Suprapubic skin (tissue), 4 donors: ENCODE data around the gene KCNE2. TPM values are rescaled to one million over a fixed set of nuclear protein-coding genes. Genes with fewer than 3 reads are reported as not detected.

Experiments used
- DNase-seq, 2 donors: peaks; one replicate each; pipeline ENCODE4 v3.0.0-alpha.2; 2019; ENCODE audit warnings: low spot score in 2 of 2
- H3K27ac ChIP-seq: fragments of 200-600 bp; sonication (generic); one replicate; pipeline ENCODE4 v1.5.1; 2019
- H3K27me3 ChIP-seq: fragments of 200-600 bp; sonication (generic); one replicate; pipeline ENCODE4 v1.5.1; 2019
- H3K36me3 ChIP-seq: fragments of 200-600 bp; sonication (generic); one replicate; pipeline ENCODE4 v1.5.1; 2019
- H3K4me1 ChIP-seq: fragments of 200-600 bp; sonication (generic); one replicate; pipeline ENCODE4 v1.5.1; 2019
- H3K4me3 ChIP-seq: fragments of 200-600 bp; sonication (generic); one replicate; pipeline ENCODE4 v1.5.1; 2019; ENCODE audit warnings: mild to moderate bottlenecking
- H3K9me3 ChIP-seq: fragments of 200-600 bp; sonication (generic); one replicate; pipeline ENCODE4 v1.5.1; 2019
- EP300 ChIP-seq: sonication (generic); formaldehyde crosslinking; IDR thresholded peaks from one replicate; pipeline ENCODE4 v1.6.1; 2017; ENCODE audit warnings: antibody characterized with exemption
- POLR2A ChIP-seq, 2 donors: fragments of 450-650 bp; IDR thresholded peaks; one replicate each; pipeline ENCODE4 v1.6.1; 2017; ENCODE audit warnings: antibody characterized with exemption in 2 of 2, mild to moderate bottlenecking in 2 of 2, moderate library complexity in 2 of 2
- POLR2AphosphoS5 ChIP-seq, 3 donors: sonication (generic); formaldehyde crosslinking; IDR thresholded peaks; one replicate each; pipeline ENCODE4 v1.6.1; 2017; ENCODE audit warnings: antibody characterized with exemption in 3 of 3
- WGBS: methylation state at CpG from one replicate; pipeline ENCODE4 v1.1.5; 2018; 5-methylcytosine and 5-hydroxymethylcytosine counted together
- total RNA-seq, 4 donors: library from RNA; depleted of rRNA; stranded (reverse); fragments of >200 nt; gene quantifications; one replicate each; pipeline ENCODE4 v1.1.0, GENCODE V29; 2016
- TF ChIP-seq, protein P1 (sequence below), 2 donors: fragments of 200-600 bp in 1 of 2; fragments of 450-650 bp in 1 of 2; sonication (generic) in 1 of 2; IDR thresholded peaks; one replicate each; pipeline ENCODE4 v1.5.1; 2016 to 2019; ENCODE audit warnings: antibody characterized with exemption in 2 of 2, mild to moderate bottlenecking in 1 of 2, moderate library complexity in 1 of 2

KCNE2 gene
- total RNA-seq, 4 donors from 2014 or later: not detected

DNA sequence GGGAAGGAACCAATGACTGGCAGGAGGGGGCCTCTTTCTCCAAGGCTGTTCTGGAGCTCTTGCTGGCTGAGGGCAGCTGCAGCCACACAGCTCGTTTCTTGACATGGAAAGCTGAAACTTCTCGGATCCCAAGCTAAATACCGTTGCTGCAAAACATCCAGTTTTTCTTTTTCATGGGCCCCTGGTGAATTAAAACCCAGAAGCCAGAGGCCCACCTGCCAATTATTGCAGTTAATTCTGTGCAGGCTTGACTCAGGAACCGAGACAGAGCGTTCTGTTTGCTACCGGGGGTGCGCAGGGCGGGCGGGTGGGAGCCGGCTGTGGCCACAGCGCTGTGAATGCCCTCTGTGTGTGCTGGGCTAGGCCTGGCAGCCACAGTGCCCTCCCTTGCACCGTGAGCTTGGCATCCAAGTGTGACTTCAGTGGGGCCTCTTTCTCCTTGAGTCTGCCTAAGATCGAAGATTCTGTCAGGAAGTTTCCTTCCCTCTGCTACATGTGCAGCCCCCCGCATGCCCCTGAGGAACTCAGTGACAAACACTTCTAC, 19.9 kb upstream of the KCNE2 start:
- Histone ChIP-seq H3K4me1 (no peaks in the 10 kb centered on the region), H3K36me3 (no peaks in the 10 kb centered on the region), H3K9me3 (no peaks in the 10 kb centered on the region), H3K27me3 (no peaks in the 10 kb centered on the region), H3K4me3 (no peak overlapping the region), H3K27ac (no peak overlapping the region)
- 78% methylated on average over 14 of the region's 14 CpGs for WGBS
- TF ChIP-seq POLR2AphosphoS5 (IDR thresholded peaks at IDR 0.05): no peak
- TF ChIP-seq POLR2A (IDR thresholded peaks at IDR 0.05): no peak
- TF ChIP-seq, protein P1, sequence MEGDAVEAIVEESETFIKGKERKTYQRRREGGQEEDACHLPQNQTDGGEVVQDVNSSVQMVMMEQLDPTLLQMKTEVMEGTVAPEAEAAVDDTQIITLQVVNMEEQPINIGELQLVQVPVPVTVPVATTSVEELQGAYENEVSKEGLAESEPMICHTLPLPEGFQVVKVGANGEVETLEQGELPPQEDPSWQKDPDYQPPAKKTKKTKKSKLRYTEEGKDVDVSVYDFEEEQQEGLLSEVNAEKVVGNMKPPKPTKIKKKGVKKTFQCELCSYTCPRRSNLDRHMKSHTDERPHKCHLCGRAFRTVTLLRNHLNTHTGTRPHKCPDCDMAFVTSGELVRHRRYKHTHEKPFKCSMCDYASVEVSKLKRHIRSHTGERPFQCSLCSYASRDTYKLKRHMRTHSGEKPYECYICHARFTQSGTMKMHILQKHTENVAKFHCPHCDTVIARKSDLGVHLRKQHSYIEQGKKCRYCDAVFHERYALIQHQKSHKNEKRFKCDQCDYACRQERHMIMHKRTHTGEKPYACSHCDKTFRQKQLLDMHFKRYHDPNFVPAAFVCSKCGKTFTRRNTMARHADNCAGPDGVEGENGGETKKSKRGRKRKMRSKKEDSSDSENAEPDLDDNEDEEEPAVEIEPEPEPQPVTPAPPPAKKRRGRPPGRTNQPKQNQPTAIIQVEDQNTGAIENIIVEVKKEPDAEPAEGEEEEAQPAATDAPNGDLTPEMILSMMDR (IDR thresholded peaks at IDR 0.05): no peak
- no peak for TF ChIP-seq EP300
- DNase-seq: peak in 1 of 2 donors; percentile 50

DNA sequence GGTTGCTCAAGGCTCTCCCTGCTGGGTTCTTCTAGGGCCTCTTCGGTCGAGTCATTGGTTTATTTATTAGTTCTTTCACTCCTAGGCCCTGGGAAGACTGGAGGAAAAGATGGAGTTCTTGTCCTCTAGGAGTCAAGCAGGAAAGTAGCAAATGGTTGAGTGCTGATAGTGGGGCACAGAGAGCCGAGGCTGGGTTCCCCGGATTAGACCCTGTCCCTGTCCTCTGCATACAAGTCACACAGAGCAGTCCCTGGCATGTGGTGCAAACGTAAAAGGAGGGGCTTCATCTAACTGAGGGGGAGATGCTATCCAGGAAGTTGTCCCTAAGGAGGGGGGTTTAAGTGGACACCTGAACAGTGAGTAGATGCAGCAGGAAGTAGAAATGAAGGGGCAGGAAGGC, 19.2 kb upstream of the KCNE2 start:
- H3K4me3 ChIP-seq: no peak overlapping the region
- H3K36me3 ChIP-seq: no peaks in the 10 kb centered on the region
- peak in 1 of 2 donors; percentile 29 for DNase-seq
- no peak overlapping the region for H3K27ac ChIP-seq
- H3K9me3 ChIP-seq: no peaks in the 10 kb centered on the region
- WGBS: 89% methylated on average over 5 of the region's 5 CpGs
- TF ChIP-seq POLR2AphosphoS5 (IDR thresholded peaks at IDR 0.05) (no peak), EP300 (no peak)
- H3K27me3 ChIP-seq: no peaks in the 10 kb centered on the region
- H3K4me1 ChIP-seq: no peaks in the 10 kb centered on the region

DNA sequence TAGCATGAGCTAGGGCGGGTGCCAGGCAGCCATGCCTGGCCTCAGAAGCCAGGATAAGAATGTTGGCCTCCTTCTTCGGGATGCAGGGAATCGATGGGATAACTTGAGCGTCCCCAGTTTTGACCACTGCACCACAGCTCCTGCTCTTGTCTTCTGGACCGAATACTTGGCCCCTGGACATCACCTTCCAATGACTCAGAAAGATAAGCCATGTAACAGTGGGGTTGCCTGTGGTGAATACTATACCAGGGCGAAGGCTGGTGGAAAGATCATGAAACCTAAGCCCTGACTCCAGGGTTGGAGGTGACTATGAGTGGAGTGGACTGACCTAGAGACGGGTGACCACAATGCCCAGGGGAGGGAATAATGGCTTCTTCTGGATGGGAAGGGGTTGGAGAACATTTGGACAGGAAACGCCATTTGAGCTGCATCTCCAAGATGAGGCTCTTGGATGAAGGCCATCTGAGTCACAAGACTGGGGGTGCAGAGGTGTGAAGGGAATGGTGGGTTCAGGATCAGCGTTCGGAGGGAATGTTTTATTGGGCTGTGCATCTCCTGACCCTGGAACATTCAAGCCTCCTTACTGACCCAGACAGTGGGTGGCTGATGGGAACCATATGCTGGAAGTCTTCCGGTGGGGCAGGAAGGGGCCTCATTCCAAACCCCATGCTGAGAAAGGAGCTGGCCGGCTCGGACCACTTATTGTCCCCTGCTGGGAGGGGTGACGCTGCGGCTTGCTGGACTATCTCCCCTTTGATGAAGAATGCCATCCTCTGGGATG, 18.5 kb upstream of the KCNE2 start:
- Histone ChIP-seq H3K9me3 (no peaks in the 10 kb centered on the region), H3K4me3 (no peak overlapping the region), H3K36me3 (no peaks in the 10 kb centered on the region), H3K4me1 (no peaks in the 10 kb centered on the region), H3K27me3 (no peaks in the 10 kb centered on the region), H3K27ac (no peak overlapping the region)
- TF ChIP-seq, protein P1 (IDR thresholded peaks at IDR 0.05): no peak
- TF ChIP-seq POLR2A (IDR thresholded peaks at IDR 0.05): no peak
- no peak for TF ChIP-seq EP300
- no peak for TF ChIP-seq POLR2AphosphoS5 (IDR thresholded peaks at IDR 0.05)
- 83% methylated on average over 10 of the region's 15 CpGs for WGBS
- peak in 1 of 2 donors; percentile 54 for DNase-seq

DNA sequence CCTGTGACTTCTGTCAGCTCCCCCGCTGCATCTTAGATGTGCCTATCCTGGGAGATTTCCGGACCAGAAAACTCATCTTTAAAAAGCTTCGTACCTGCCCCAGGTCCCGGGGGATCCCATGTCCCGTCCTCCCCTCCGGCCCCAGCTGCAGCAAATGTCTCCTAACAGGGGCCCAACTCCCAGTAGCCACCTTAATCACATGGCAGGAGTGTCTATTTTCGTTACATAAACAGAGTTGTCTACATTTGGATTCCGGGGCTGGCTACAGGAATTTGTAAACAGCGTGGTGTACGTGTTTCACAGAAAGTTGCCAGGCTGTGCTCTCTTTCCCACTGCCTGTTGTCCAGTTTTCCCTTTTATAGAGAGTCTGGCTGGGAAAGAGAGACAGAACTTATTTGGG, 17.9 kb upstream of the KCNE2 start:
- H3K27me3 ChIP-seq: no peaks in the 10 kb centered on the region
- H3K9me3 ChIP-seq: no peaks in the 10 kb centered on the region
- H3K4me1 ChIP-seq: no peaks in the 10 kb centered on the region
- no peak overlapping the region for H3K27ac ChIP-seq
- H3K4me3 ChIP-seq: no peak overlapping the region
- H3K36me3 ChIP-seq: no peaks in the 10 kb centered on the region
- TF ChIP-seq POLR2A (IDR thresholded peaks at IDR 0.05): no peak
- TF ChIP-seq, protein P1 (IDR thresholded peaks at IDR 0.05): no peak
- TF ChIP-seq POLR2AphosphoS5 (IDR thresholded peaks at IDR 0.05): no peak
- TF ChIP-seq EP300: no peak
- WGBS: 77% methylated on average over 10 of the region's 10 CpGs
- DNase-seq: peak in 1 of 2 donors; percentile 63

DNA sequence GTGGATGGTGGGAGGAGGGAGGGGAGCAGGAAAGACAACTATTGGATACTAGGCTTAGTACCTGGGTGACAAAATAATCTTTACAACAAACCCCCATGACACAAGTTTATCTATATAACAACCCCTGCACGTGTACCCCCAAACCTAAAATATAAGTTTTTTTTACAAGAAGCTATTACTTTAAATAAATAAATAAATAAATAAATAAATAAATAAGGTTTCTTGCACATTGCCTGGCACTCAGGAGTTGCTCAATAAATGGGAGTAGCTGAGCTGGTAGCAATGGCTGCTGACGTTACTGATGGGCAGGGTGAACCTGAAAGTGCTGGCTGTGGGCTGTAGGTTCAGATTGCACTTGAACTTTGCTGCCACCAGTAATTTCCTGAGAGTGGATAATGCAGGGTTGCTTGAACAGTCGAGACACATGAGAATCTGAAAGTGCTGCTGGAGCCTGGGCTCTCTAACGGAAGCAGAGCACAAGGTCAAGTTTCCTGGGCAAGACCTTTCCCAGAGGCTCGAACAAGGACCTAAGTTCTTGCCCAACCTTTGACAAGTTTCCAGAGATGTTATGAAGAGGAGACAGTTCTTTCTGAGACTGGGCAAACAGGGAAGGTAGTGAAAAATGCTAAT, 14.8 kb upstream of the KCNE2 start:
- Histone ChIP-seq H3K27me3 (no peaks in the 10 kb centered on the region), H3K27ac (no peak overlapping the region), H3K9me3 (no peaks in the 10 kb centered on the region), H3K36me3 (no peaks in the 10 kb centered on the region), H3K4me3 (no peak overlapping the region), H3K4me1 (peaks cover 2% of the 10 kb centered on the region)
- no peak for DNase-seq
- TF ChIP-seq POLR2A (IDR thresholded peaks at IDR 0.05) (no peak), EP300 (no peak), POLR2AphosphoS5 (IDR thresholded peaks at IDR 0.05) (no peak)
- TF ChIP-seq, protein P1 (IDR thresholded peaks at IDR 0.05): no peak
- WGBS: 85% methylated on average over 5 of the region's 5 CpGs
